GM10248 (cell line): ENCODE results near the gene PDZK1.

Experiments
- CTCF ChIA-PET: fragments of 300-600 bp; sonication (Branson Sonifier 250); formaldehyde crosslinking; extraction: SDS; loops from one replicate; lab custom pipeline; 2021; ENCODE audit warnings: antibody characterized with exemption; lab: Yijun Ruan, JAX
- POLR2A ChIA-PET: fragments of 350-650 bp; sonication (Branson Sonifier 250); formaldehyde crosslinking; extraction: SDS; loops from one replicate; lab custom pipeline; 2020; ENCODE audit warnings: antibody characterized with exemption; lab: Yijun Ruan, JAX
- DNase-seq: peaks from one replicate; pipeline ENCODE4 v3.0.0; 2012; ENCODE audit errors: extremely low spot score
- CTCF ChIP-seq: IDR thresholded peaks from 2 replicates; pipeline ENCODE4 v1.5.1; 2012; ENCODE audit warnings: mild to moderate bottlenecking, low read depth; ENCODE audit errors: extremely low read depth, missing control alignments, control extremely low read depth

The PDZK1 gene

GRCh38 chr1:145701306-145701862, 5.8 kb downstream of the PDZK1 start:
- POLR2A ChIA-PET = no interaction called here
- no peak for TF ChIP-seq CTCF
- DNase-seq = no peak
- CTCF ChIA-PET = interaction anchor here (8.6 kb wide), 1 partner anchor 20 kb away, joined by 59 read pairs; no protein-coding TSS in a partner anchor

GRCh38 chr1:145696630-145696960, 10.6 kb downstream of the PDZK1 start:
- no peak for DNase-seq
- POLR2A ChIA-PET = no interaction called here
- CTCF ChIA-PET = interaction anchor here (1.5 kb wide), 1 partner anchor 24 kb away, joined by 3 read pairs; no protein-coding TSS in a partner anchor
- no peak for TF ChIP-seq CTCF

- POLR2A ChIA-PET = no interaction called here
- DNase-seq = no peak
- no peak for TF ChIP-seq CTCF
- CTCF ChIA-PET = interaction anchor here (0.8 to 1.5 kb wide), 2 partner anchors 25 to 26 kb away, joined by 3 read pairs; no protein-coding TSS in a partner anchor
These were observed 11.1 kb downstream of the PDZK1 start for GRCh38 chr1:145695821-145696629.

- no peak for DNase-seq
- CTCF ChIA-PET = interaction anchor here (1.3 kb wide), 1 partner anchor 28 kb away, joined by 6 read pairs; no protein-coding TSS in a partner anchor
- POLR2A ChIA-PET = no interaction called here
- TF ChIP-seq CTCF = no peak
These were observed 14.3 kb downstream of the PDZK1 start for GRCh38 chr1:145692785-145693443.

GRCh38 chr1:145690587-145691558, 16.3 kb downstream of the PDZK1 start:
- ChIA-PET CTCF (interaction anchor here (1.0 to 2.7 kb wide), 4 partner anchors 9 to 30 kb away, joined by 3 to 6 read pairs (median 4); no protein-coding TSS in a partner anchor), POLR2A (no interaction called here)
- DNase-seq = peak; percentile 62
- no peak for TF ChIP-seq CTCF
